ENCODE data around the gene HASPIN. TPM values are rescaled to one million over a fixed set of nuclear protein-coding genes. Genes with fewer than 3 reads are reported as not detected.

HASPIN gene
- total and polyA plus RNA-seq, 11 donors: 0.15 to 2.1 (median 0.32) TPM; not detected in 1

DNA sequence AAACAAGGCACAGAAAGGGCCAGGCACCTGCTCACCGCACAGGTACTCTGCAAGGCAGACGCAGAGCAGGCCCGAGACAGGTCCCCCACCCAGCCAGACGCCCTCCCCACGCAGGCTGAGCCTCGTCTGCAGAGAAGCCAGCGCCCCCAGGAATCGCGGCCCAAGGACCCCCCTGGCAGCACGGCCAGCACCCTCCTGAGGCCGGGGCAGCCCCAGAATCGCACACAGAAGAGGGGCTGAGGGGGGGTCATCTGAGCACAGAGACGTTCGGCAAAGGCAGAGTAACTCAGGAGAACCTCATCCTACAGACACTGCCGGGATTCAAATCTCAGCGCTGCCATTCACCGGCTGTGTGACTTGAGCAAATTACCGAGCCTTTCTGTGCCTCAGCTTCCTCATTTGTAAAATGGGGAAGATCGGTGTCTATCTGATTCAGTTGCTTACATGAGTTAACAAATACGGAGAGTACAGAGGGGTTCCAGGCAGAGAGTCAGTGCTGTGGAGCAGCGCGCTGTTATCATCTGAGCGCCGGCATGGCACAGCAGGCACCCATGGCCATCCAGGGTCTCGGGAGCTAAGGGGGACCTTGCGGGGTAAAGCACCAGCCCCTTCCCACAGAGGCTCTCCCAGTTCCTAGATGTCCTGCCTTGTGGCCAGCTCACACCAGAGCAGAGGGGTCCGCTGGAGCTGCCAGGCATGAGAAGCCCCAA is 44.7 kb upstream of the HASPIN start:
- Histone ChIP-seq H3K27me3 (peaks cover 0 to 15% (median 0%) of the 10 kb centered on the region in 9 donors), H3K4me1 (peaks cover 0 to 8% (median 0%) of the 10 kb centered on the region in 12 donors), H3K27ac (no peak overlapping the region), H3K9me3 (no peaks in the 10 kb centered on the region), H3K36me3 (peaks cover 0 to 4% (median 0%) of the 10 kb centered on the region in 9 donors), H3K4me3 (no peak overlapping the region)
- intact Hi-C loops (cut with DNase I): no loop called here
- no peak for TF ChIP-seq POLR2A (IDR thresholded peaks at IDR 0.05)
- TF ChIP-seq, protein P1, sequence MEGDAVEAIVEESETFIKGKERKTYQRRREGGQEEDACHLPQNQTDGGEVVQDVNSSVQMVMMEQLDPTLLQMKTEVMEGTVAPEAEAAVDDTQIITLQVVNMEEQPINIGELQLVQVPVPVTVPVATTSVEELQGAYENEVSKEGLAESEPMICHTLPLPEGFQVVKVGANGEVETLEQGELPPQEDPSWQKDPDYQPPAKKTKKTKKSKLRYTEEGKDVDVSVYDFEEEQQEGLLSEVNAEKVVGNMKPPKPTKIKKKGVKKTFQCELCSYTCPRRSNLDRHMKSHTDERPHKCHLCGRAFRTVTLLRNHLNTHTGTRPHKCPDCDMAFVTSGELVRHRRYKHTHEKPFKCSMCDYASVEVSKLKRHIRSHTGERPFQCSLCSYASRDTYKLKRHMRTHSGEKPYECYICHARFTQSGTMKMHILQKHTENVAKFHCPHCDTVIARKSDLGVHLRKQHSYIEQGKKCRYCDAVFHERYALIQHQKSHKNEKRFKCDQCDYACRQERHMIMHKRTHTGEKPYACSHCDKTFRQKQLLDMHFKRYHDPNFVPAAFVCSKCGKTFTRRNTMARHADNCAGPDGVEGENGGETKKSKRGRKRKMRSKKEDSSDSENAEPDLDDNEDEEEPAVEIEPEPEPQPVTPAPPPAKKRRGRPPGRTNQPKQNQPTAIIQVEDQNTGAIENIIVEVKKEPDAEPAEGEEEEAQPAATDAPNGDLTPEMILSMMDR (IDR thresholded peaks at IDR 0.05): no peak
- 85 to 91% (median 89%) methylated on average over 21 to 27 of the region's 27 CpGs for WGBS, 4 donors
- DNase-seq: no peak
- ATAC-seq: no peak

DNA sequence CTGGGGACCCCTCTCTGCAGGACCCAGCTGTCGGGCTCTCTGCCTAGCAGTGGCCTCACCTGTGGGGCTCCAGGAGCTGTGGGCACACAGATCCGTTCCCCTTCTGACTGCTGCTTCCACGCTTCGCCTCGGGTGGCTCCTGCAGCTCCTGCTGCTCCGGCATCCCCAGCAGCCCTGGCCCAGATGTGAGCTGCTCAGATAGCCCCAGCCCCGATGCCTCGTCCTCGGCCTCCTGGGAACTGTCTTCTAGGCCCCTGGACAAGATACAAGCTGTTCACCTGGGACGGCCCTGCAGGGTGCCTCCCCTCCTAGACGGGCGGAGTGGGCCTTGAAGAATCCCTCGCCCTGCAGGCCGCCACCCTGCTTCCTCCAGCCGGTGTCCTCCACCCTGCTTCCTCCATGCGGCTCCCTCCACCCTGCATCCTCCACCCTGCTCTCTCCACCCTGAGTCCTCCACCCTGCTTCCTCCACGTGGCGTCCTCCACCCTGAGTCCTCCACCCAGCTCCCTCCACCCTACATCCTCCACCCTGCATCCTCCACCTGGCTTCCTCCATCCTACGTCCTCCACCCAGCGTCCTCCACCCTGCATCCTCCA is 44.1 kb upstream of the HASPIN start:
- H3K36me3 ChIP-seq: peaks cover 0 to 4% (median 0%) of the 10 kb centered on the region in 9 donors
- H3K4me1 ChIP-seq: peaks cover 0 to 8% (median 0%) of the 10 kb centered on the region in 12 donors
- H3K9me3 ChIP-seq: no peaks in the 10 kb centered on the region
- no peak overlapping the region for H3K27ac ChIP-seq
- peaks cover 0 to 15% (median 0%) of the 10 kb centered on the region in 9 donors for H3K27me3 ChIP-seq
- intact Hi-C loops (cut with DNase I): no loop called here
- TF ChIP-seq, protein P1 (IDR thresholded peaks at IDR 0.05): no peak
- no peak for TF ChIP-seq POLR2A (IDR thresholded peaks at IDR 0.05)
- DNase-seq (no peak), ATAC-seq (no peak)
- 55 to 62% (median 60%) methylated on average over 16 to 20 of the region's 20 CpGs for WGBS, 4 donors
- H3K4me3 ChIP-seq: no peak overlapping the region

DNA sequence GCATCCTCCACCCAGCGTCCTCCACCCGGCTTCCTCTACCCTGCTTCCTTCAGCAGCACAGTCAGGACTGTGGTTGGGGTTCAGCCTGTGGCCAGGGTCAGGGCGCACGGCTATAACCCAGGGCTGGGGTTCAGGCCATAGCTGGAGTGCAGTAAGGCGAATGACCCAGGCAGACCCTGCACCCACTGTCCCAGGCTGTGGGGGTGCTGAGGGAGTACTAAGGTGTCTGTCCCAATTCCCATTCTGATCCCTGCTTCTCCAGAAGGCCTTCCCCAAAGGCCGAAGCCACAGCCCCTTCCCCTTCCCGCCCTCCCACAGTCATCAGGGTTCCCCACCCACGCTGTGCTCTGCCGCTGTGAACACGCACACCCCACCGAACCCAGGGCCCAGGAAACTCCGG is 42.6 kb upstream of the HASPIN start:
- Histone ChIP-seq H3K27ac (no peak overlapping the region), H3K4me3 (no peak overlapping the region), H3K27me3 (peaks cover 0 to 20% (median 4%) of the 10 kb centered on the region in 9 donors), H3K9me3 (no peaks in the 10 kb centered on the region), H3K36me3 (peaks cover 0 to 4% (median 0%) of the 10 kb centered on the region in 9 donors), H3K4me1 (peaks cover 0 to 8% (median 0%) of the 10 kb centered on the region in 12 donors)
- 82 to 88% (median 85%) methylated on average over 11 to 12 of the region's 12 CpGs for WGBS, 4 donors
- intact Hi-C loops (cut with DNase I): no loop called here
- no peak for TF ChIP-seq POLR2A (IDR thresholded peaks at IDR 0.05)
- TF ChIP-seq, protein P1 (IDR thresholded peaks at IDR 0.05): no peak
- ATAC-seq: no peak
- no peak for DNase-seq

DNA sequence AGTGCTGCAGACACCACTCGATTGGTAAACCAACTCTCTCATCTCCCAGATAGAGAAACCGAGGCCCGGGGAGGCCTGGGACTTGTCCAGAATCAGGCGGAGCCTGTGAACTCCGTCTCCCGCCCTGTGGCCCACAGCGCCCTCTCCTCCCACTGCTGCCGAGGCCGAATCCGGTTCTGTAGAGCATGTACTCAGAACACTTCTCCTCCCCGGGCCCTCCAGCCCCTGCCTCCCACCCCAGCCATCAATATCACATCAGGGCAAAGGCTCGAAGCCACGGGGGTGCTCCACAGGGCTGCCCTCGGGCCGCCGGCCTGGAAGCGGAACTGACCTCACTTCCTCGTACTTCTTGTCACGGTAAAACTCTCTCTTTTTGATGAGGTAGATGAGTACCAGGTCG is 42.1 kb upstream of the HASPIN start:
- no peak for ATAC-seq
- TF ChIP-seq POLR2A (IDR thresholded peaks at IDR 0.05): no peak
- TF ChIP-seq, protein P1 (IDR thresholded peaks at IDR 0.05): no peak
- no peak overlapping the region for H3K27ac ChIP-seq
- intact Hi-C loops (cut with DNase I): no loop called here
- WGBS, 4 donors: 76 to 81% (median 78%) methylated on average over 14 to 20 of the region's 20 CpGs
- peaks cover 0 to 8% (median 0%) of the 10 kb centered on the region in 12 donors for H3K4me1 ChIP-seq
- peaks cover 0 to 20% (median 4%) of the 10 kb centered on the region in 9 donors for H3K27me3 ChIP-seq
- no peak overlapping the region for H3K4me3 ChIP-seq
- H3K36me3 ChIP-seq: peaks cover 0 to 4% (median 0%) of the 10 kb centered on the region in 9 donors
- no peaks in the 10 kb centered on the region for H3K9me3 ChIP-seq
- no peak for DNase-seq

Data from heart left ventricle (tissue), 16 donors.